ENCODE data around the gene PDE8A.
"Not testable (repeated sequence)": the region's sequence is repeated elsewhere in the genome, so short reads cannot be mapped to it uniquely, and the experiment has no call there.

DNA sequence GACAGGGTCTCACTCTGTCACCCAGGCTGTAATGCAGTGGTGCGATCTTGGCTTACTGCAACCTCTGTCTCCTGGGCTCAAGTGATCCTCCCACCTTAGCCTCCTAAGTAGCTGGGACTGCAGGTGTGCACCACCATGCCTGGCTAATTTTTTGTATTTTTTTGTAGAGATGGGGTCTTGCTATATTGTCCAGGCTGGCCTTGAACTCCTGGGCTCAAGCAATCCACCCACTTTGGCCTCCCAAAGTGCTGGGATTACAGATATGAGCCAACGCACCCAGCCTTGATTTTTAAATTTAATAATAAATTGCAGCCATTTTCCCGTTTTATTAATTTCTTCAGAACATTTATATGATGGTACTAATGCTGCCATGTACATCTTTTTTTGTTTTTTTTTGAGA lies 15.6 kb downstream of the PDE8A start:
- TF ChIP-seq SALL2 (tag by site-specific recombination; IDR thresholded peaks at IDR 0.05; ENCODE audit: borderline replicate concordance); HOXA7 (CRISPR knock-in tag; IDR thresholded peaks at IDR 0.05; ENCODE audit: borderline replicate concordance); ZNF335 (tag by site-specific recombination; conservative IDR thresholded peaks at IDR 0.05); ZBTB7A (tag by site-specific recombination; IDR thresholded peaks at IDR 0.05; ENCODE audit: low read depth); ZNF530 (tag by site-specific recombination; IDR thresholded peaks at IDR 0.05; ENCODE audit: low read depth): not testable (repeated sequence)
- TF ChIP-seq, protein P1, sequence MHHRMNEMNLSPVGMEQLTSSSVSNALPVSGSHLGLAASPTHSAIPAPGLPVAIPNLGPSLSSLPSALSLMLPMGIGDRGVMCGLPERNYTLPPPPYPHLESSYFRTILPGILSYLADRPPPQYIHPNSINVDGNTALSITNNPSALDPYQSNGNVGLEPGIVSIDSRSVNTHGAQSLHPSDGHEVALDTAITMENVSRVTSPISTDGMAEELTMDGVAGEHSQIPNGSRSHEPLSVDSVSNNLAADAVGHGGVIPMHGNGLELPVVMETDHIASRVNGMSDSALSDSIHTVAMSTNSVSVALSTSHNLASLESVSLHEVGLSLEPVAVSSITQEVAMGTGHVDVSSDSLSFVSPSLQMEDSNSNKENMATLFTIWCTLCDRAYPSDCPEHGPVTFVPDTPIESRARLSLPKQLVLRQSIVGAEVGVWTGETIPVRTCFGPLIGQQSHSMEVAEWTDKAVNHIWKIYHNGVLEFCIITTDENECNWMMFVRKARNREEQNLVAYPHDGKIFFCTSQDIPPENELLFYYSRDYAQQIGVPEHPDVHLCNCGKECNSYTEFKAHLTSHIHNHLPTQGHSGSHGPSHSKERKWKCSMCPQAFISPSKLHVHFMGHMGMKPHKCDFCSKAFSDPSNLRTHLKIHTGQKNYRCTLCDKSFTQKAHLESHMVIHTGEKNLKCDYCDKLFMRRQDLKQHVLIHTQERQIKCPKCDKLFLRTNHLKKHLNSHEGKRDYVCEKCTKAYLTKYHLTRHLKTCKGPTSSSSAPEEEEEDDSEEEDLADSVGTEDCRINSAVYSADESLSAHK (tag by site-specific recombination; IDR thresholded peaks at IDR 0.05) = not testable (repeated sequence)
